Right lobe of liver (tissue), 4 donors: Measurements from ENCODE around the gene CLCN4.

ENCODE experiments used
- CTCF ChIP-seq, 4 donors: fragments of 200-600 bp in 3 of 4; fragments of 450-650 bp in 1 of 4; IDR thresholded peaks; one replicate each; pipeline versions ENCODE4 v1.5.1 to v1.8.0; 2016 to 2022; ENCODE audit warnings: antibody characterized with exemption in 4 of 4, mild to moderate bottlenecking in 2 of 4
- POLR2A ChIP-seq: fragments of 450-650 bp; IDR thresholded peaks from one replicate; pipeline ENCODE4 v1.6.1; 2017; ENCODE audit warnings: antibody characterized with exemption, mild to moderate bottlenecking
- donor health status: DM: no; HTN: no; CAD: no.
- donor health status: DM: no; HTN: no; CAD: no.
- donor health status: DM: no; HTN: yes; CAD: no.

GRCh38 chrX:10246297-10246696, 89.5 kb downstream of the CLCN4 start:
- TF ChIP-seq CTCF (IDR thresholded peaks at IDR 0.05): no peak
- no peak for TF ChIP-seq POLR2A
